Posterior vena cava (tissue), 2 donors: Measurements from ENCODE around the gene CPA5. TPM values are rescaled to one million over a fixed set of nuclear protein-coding genes. Genes with fewer than 3 reads are reported as not detected.

Source experiments
- DNase-seq: peaks from one replicate; pipeline ENCODE4 v3.0.0-alpha.2; 2020; ENCODE audit warnings: low spot score
- intact Hi-C, 2 donors: fragments of 100-400 bp; cut with DNase I; formaldehyde crosslinking; loops; one replicate each; pipeline versions ENCODE4 v1.14.1 to v1.14.2; 2022 to 2023
- total RNA-seq, 2 donors: library from RNA; stranded (reverse); fragmentation: NEBNext Ultra II Directional; extraction: Animal tissue kit (Norgen Biotek cat#: 25700); gene quantifications; one replicate each; pipeline ENCODE4 v1.2.1, GENCODE V29; 2021
- donor health status: DM: yes; HTN: yes; CAD: no.
- donor health status: DM: yes; HTN: yes; CAD: no.

CPA5 gene
- total RNA-seq, 2 donors from 2014 or later, result not detected

DNA sequence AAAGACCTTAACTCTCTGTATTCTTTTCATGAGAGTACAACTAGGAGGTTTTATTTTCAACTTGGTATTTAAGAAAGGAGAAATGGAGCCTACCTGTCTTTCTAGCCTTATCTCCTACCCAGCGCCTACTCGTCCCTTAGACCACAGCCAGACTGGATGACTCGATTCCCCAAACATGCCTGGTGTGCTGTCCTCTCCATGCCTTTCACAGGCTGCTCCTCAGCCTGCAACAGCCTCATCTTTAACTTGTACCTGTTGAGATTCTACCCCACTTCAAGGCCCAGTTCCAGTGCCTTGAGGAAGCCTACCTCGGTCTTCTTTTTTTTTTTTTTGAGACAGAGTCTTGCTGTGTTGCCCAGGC, 65.1 kb downstream of the CPA5 start:
- intact Hi-C loops, result loop anchor here in 1 of 2 donors (10.0 kb wide), 1 partner anchor 345 kb away; no protein-coding TSS in a partner anchor
- DNase-seq, result no peak

DNA sequence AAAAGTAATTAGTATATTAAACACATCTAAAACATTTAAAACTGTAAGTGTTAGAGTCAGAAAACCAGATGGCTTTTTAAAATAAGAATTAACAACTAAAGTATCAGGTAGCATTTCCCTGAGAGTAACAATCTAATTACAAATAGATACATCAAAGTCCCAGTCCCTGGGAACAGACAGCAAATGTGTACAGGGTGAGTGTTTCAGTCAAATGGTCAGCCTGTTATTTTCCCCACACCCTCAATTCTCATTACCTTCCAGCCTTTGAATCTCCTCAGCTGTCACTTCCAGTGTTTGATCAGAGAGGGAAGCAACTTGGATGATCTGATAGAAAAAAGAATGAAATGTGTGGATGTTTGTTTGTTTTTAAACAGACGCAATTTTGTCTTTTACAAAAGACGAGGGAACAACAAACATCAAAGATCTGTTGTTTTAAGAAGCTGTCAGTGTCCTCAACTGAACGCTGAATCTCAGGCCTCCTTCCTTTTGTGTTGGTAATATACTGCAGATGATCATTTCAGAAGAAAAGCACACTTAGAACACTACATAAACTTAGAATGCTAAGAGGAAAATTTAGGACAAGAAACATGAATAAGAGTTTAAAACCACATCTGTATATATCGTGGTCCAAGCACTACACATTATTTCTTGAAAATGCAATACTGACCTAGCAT, 66.4 kb downstream of the CPA5 start:
- DNase-seq, result no peak
- intact Hi-C loops, result no loop called here

DNA sequence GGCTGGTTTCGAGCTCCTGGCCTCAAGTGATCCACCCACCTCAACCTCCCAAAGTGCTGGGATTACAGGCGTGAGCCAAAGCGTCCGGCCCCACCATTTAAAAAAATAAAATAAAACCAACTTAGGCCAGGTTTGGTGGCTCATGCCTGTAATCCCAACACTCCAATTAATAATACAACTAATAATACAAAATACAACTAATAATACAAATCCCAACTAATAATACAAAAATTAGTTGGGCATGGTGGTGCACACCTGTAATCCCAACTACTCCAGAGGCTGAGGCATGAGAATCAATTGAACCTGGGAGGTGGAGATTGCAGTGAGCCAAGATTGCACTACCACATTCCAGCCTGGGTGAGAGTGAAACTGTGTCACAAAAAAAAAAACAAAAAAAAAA, 68.6 kb downstream of the CPA5 start:
- intact Hi-C loops, result no loop called here
- DNase-seq, result no peak

- intact Hi-C loops, result no loop called here
- no peak for DNase-seq
These were observed 70.4 kb downstream of the CPA5 start for GRCh38 chr7:130415006-130415405.

GRCh38 chr7:130417213-130417612, 72.6 kb downstream of the CPA5 start:
- intact Hi-C loops, result no loop called here
- no peak for DNase-seq

- DNase-seq, result no peak
- intact Hi-C loops, result no loop called here
These were observed 73.7 kb downstream of the CPA5 start for GRCh38 chr7:130418306-130418705.

Other genes with a start within 250 kb of the CPA5 start
- 10 to 100 TPM; 12.4 to 12.8 TPM for gene TMEM209, start 139.4 kb upstream of the CPA5 start, total RNA-seq
- gene SSMEM1, start 137.0 kb upstream of the CPA5 start, total RNA-seq, result not detected
- under 1 TPM in 1 of 2 donors, not detected in 1; 0.67 TPM for gene CPA2, start 78.0 kb upstream of the CPA5 start, total RNA-seq
- gene CPA4, start 51.7 kb upstream of the CPA5 start, total RNA-seq, result under 1 TPM; 0.37 to 0.62 TPM
- gene CPA1, start 35.7 kb downstream of the CPA5 start, total RNA-seq, result 1 to 10 TPM in 1 of 2 donors, under 1 TPM in 1; 0.79 to 6.7 TPM
- 10 to 100 TPM in 1 of 2 donors, 1 to 10 TPM in 1; 5.0 to 11.5 TPM for gene CEP41, start 96.2 kb downstream of the CPA5 start, total RNA-seq
- gene MEST, start 147.3 kb downstream of the CPA5 start, total RNA-seq, result 10 to 100 TPM in 1 of 2 donors, 1 to 10 TPM in 1; 6.0 to 19.8 TPM